IMR-90 (cell line): Measurements from ENCODE around the gene SPAG16. TPM values are rescaled to one million over a fixed set of nuclear protein-coding genes. Genes with fewer than 3 reads are reported as not detected.

Experiments used
- ATAC-seq: fragments of 200-7000 bp; cut with Tn5 transposase; 2 replicates; pipeline ENCODE4 v1.9.1; 2020; ENCODE audit warnings: low read depth, mild to moderate bottlenecking, moderate library complexity
- BruUV-seq: library from RNA; stranded (reverse); fragments of 400-500 nt; replicated peaks from 2 replicates; lab custom pipeline; 2021; lab: Mats Ljungman, UMichigan
- CTCF ChIA-PET: fragments of 300-600 bp; formaldehyde crosslinking; extraction: SDS; loops from one replicate; lab custom pipeline; 2021; ENCODE audit warnings: antibody characterized with exemption; lab: Yijun Ruan, JAX
- POLR2A ChIA-PET: fragments of 300-600 bp; sonication (Branson Sonifier 250); formaldehyde crosslinking; loops from one replicate; lab custom pipeline; 2022; ENCODE audit warnings: antibody characterized with exemption; ENCODE audit not compliant: unreplicated experiment; lab: Charles Lee
- DNase-seq: peaks from one replicate; pipeline ENCODE4 v3.0.0; 2013
- H2AFZ ChIP-seq: replicated peaks from 2 replicates; pipeline ENCODE3; 2013; ENCODE audit warnings: low read length, mild to moderate bottlenecking; ENCODE audit not compliant: poor library complexity
- H2AK5ac ChIP-seq: 2 replicates; pipeline ENCODE4 v1.6.1; 2013; ENCODE audit warnings: low read depth, low read length, inconsistent platforms
- H2AK9ac ChIP-seq: replicated peaks from 2 replicates; pipeline ENCODE3; 2013; ENCODE audit warnings: mild to moderate bottlenecking, low read depth, low read length, moderate library complexity; ENCODE audit not compliant: poor library complexity
- H2BK120ac ChIP-seq: 2 replicates; pipeline ENCODE4 v1.6.1; 2013; ENCODE audit warnings: low read depth, low read length, inconsistent platforms
- H2BK15ac ChIP-seq: 3 replicates; pipeline ENCODE4 v1.6.1; 2013; ENCODE audit warnings: low read depth, low read length, inconsistent platforms
- H2BK20ac ChIP-seq: 2 replicates; pipeline ENCODE4 v1.6.1; 2013; ENCODE audit warnings: low read depth, mild to moderate bottlenecking, inconsistent platforms, low read length, moderate library complexity
- H2BK5ac ChIP-seq: 2 replicates; pipeline ENCODE4 v1.6.1; 2013; ENCODE audit warnings: mild to moderate bottlenecking, low read depth, low read length, inconsistent platforms; ENCODE audit not compliant: poor library complexity, severe bottlenecking
- H3K14ac ChIP-seq: replicated peaks from 2 replicates; pipeline ENCODE4 v1.6.1; 2013; ENCODE audit warnings: low read depth, low read length, inconsistent platforms
- H3K18ac ChIP-seq: 2 replicates; pipeline ENCODE4 v1.6.1; 2013; ENCODE audit warnings: low read depth, low read length, control low read depth
- H3K23ac ChIP-seq: 2 replicates; pipeline ENCODE4 v1.6.1; 2013; ENCODE audit warnings: low read depth, low read length, inconsistent platforms
- H3K27ac ChIP-seq: 2 replicates; pipeline ENCODE4 v1.5.1; 2013; ENCODE audit warnings: mild to moderate bottlenecking, control low read depth, low read length; ENCODE audit not compliant: insufficient read depth
- H3K27me3 ChIP-seq: 2 replicates; pipeline ENCODE4 v1.6.1; 2013; ENCODE audit warnings: low read length; ENCODE audit not compliant: control insufficient read depth, insufficient read depth
- H3K36me3 ChIP-seq: 2 replicates; pipeline ENCODE4 v1.6.1; 2013; ENCODE audit warnings: low read length, mixed read lengths; ENCODE audit not compliant: control insufficient read depth, insufficient read depth
- H3K4ac ChIP-seq: 2 replicates; pipeline ENCODE4 v1.6.1; 2013; ENCODE audit warnings: low read depth, low read length, inconsistent platforms
- H3K4me1 ChIP-seq: 2 replicates; pipeline ENCODE4 v1.6.1; 2013; ENCODE audit warnings: low read length, mixed read lengths; ENCODE audit not compliant: control insufficient read depth, insufficient read depth
- H3K4me2 ChIP-seq: 2 replicates; pipeline ENCODE4 v1.6.1; 2013; ENCODE audit warnings: low read depth, mild to moderate bottlenecking, control low read depth, low read length, moderate library complexity
- H3K4me3 ChIP-seq: 2 replicates; pipeline ENCODE4 v1.5.1; 2013; ENCODE audit warnings: low read depth, mild to moderate bottlenecking, control low read depth, low read length, moderate library complexity; ENCODE audit not compliant: insufficient read depth
- H3K56ac ChIP-seq: 2 replicates; pipeline ENCODE4 v1.6.1; 2013; ENCODE audit warnings: low read length, inconsistent platforms; ENCODE audit not compliant: insufficient read depth; ENCODE audit errors: extremely low read depth
- H3K79me1 ChIP-seq, 2 experiments: 2 replicates each; pipeline ENCODE4 v1.6.1; 2013; ENCODE audit warnings: low read length in 2 of 2, inconsistent platforms in 1 of 2, low read depth in 1 of 2
- H3K9ac ChIP-seq: 2 replicates; pipeline ENCODE4 v1.6.1; 2013; ENCODE audit warnings: low read depth, low read length, control low read depth
- H3K9me1 ChIP-seq: 2 replicates; pipeline ENCODE4 v1.6.1; 2013; ENCODE audit warnings: low read length, inconsistent platforms; ENCODE audit not compliant: insufficient read depth
- H3K9me3 ChIP-seq: 2 replicates; pipeline ENCODE4 v1.6.1; 2013; ENCODE audit warnings: low read length; ENCODE audit not compliant: control insufficient read depth, insufficient read depth
- H4K20me1 ChIP-seq: 2 replicates; pipeline ENCODE4 v1.6.1; 2013; ENCODE audit warnings: low read length, inconsistent platforms; ENCODE audit not compliant: insufficient read depth
- H4K5ac ChIP-seq: 2 replicates; pipeline ENCODE4 v1.6.1; 2013; ENCODE audit warnings: mild to moderate bottlenecking, low read depth, low read length, control low read depth
- H4K8ac ChIP-seq, 2 experiments: 2 replicates each; pipeline ENCODE4 v1.6.1; 2013; ENCODE audit warnings: low read depth in 2 of 2, low read length in 2 of 2, control low read depth in 1 of 2, inconsistent platforms in 1 of 2
- H4K91ac ChIP-seq: 2 replicates; pipeline ENCODE4 v1.6.1; 2013; ENCODE audit warnings: low read depth, low read length, inconsistent platforms; ENCODE audit not compliant: insufficient read depth
- BHLHE40 ChIP-seq: fragments of 150-350 bp; IDR thresholded peaks from 2 replicates; pipeline ENCODE4 v1.6.1; 2016; ENCODE audit warnings: mild to moderate bottlenecking, low read depth, low read length
- CEBPB ChIP-seq: IDR thresholded peaks from 2 replicates; pipeline ENCODE4 v1.6.1; 2012; ENCODE audit warnings: low read depth, low read length, improper control_type of control experiment
- CHD1 ChIP-seq: IDR thresholded peaks from 2 replicates; pipeline ENCODE4 v1.6.1; 2012; ENCODE audit warnings: low read depth, low read length, improper control_type of control experiment
- CTCF ChIP-seq: conservative IDR thresholded peaks from 2 replicates; pipeline ENCODE4 v1.5.1; 2012; ENCODE audit warnings: mild to moderate bottlenecking, low read depth, low read length, improper control_type of control experiment
- ELK1 ChIP-seq: fragments of 150-350 bp; IDR thresholded peaks from 2 replicates; pipeline ENCODE4 v1.6.1; 2016; ENCODE audit warnings: low read depth, mild to moderate bottlenecking, low read length, moderate library complexity, borderline replicate concordance
- FOS ChIP-seq: fragments of 150-350 bp; IDR thresholded peaks from 2 replicates; pipeline ENCODE4 v1.6.1; 2016; ENCODE audit warnings: low read depth, low read length
- MAFK ChIP-seq: IDR thresholded peaks from 2 replicates; pipeline ENCODE4 v1.6.1; 2012; ENCODE audit warnings: low read depth, low read length, improper control_type of control experiment
- MAZ ChIP-seq: IDR thresholded peaks from 2 replicates; pipeline ENCODE4 v1.6.1; 2012; ENCODE audit warnings: low read depth, mild to moderate bottlenecking, low read length, improper control_type of control experiment, moderate library complexity, borderline replicate concordance
- MXI1 ChIP-seq: IDR thresholded peaks from 2 replicates; pipeline ENCODE4 v1.6.1; 2012; ENCODE audit warnings: low read depth, mild to moderate bottlenecking, low read length, moderate library complexity, borderline replicate concordance
- NFE2L2 ChIP-seq: fragments of 150-350 bp; IDR thresholded peaks from 2 replicates; pipeline ENCODE4 v1.6.1; 2016; ENCODE audit warnings: low read depth, mild to moderate bottlenecking, low read length
- POLR2A ChIP-seq: IDR thresholded peaks from 2 replicates; pipeline ENCODE4 v1.6.1; 2012; ENCODE audit warnings: mild to moderate bottlenecking, low read depth, low read length
- RAD21 ChIP-seq: IDR thresholded peaks from 2 replicates; pipeline ENCODE4 v1.6.1; 2012; ENCODE audit warnings: low read length, improper control_type of control experiment
- RCOR1 ChIP-seq: IDR thresholded peaks from 2 replicates; pipeline ENCODE4 v1.6.1; 2012; ENCODE audit warnings: mild to moderate bottlenecking, low read length, improper control_type of control experiment; ENCODE audit not compliant: insufficient replicate concordance
- RFX5 ChIP-seq: IDR thresholded peaks from 2 replicates; pipeline ENCODE4 v1.8.0; 2012; ENCODE audit warnings: low read depth, mild to moderate bottlenecking, low read length, moderate library complexity
- SMC3 ChIP-seq: fragments of 150-350 bp; IDR thresholded peaks from 2 replicates; pipeline ENCODE4 v1.6.1; 2016; ENCODE audit warnings: low read depth, mild to moderate bottlenecking, antibody characterized with exemption, low read length, moderate library complexity
- USF2 ChIP-seq: fragments of 150-350 bp; IDR thresholded peaks from 2 replicates; pipeline ENCODE4 v1.6.1; 2017; ENCODE audit warnings: mild to moderate bottlenecking, antibody characterized with exemption, low read length, low read depth
- WGBS, 2 experiments: methylation state at CpG; one replicate each; pipeline versions ENCODE4 v1.1.5 to v1.1.7; 2013; ENCODE audit warnings: missing lambda C conversion rate in 2 of 2; ENCODE audit not compliant: insufficient read length in 1 of 2; ENCODE audit errors: extremely low coverage in 2 of 2; 5-methylcytosine and 5-hydroxymethylcytosine counted together
- dilution Hi-C: fragments of 300-500 bp; cut with HindIII; formaldehyde crosslinking; loops from one replicate; pipeline ENCODE4 v1.14.3; 2018; ENCODE audit warnings: low sequenced_read_pairs; ENCODE audit not compliant: unreplicated experiment
- in situ Hi-C: fragments of 300-500 bp; cut with MboI; formaldehyde crosslinking; loops from 3 replicates; pipeline ENCODE4 v1.14.3; 2019; ENCODE audit warnings: low sequenced_read_pairs, inconsistent platforms, mixed read lengths
- intact Hi-C: fragments of 100-400 bp; cut with micrococcal nuclease; formaldehyde crosslinking; loops from 2 replicates; pipeline ENCODE4 v1.10.0; 2022
- polyA plus RNA-seq, 3 experiments: library from polyadenylated mRNA; depleted of rRNA; stranded (reverse); fragments of >200 nt; gene quantifications; 2 replicates each; pipeline ENCODE4 v1.2.3, GENCODE V29; 2012; ENCODE audit warnings: low replicate concordance in 1 of 3
- total RNA-seq: library from RNA; depleted of rRNA; stranded (reverse); fragments of >200 nt; gene quantifications from 2 replicates; pipeline ENCODE4 v1.2.3, GENCODE V29; 2012

Gene SPAG16
- total and polyA plus RNA-seq, 2 of the 4 experiments (the other 2 are of a cell fraction), result 7.3 to 13.5 TPM

- POLR2A ChIA-PET, result no interaction called here
- Histone ChIP-seq H3K9ac (no peak overlapping the region), H2BK5ac (no peak overlapping the region), H3K36me3 (no peaks in the 10 kb centered on the region), H3K9me1 (no peaks in the 10 kb centered on the region), H2AFZ (no peak overlapping the region), H4K20me1 (no peaks in the 10 kb centered on the region), H3K4ac (no peak overlapping the region), H2BK20ac (no peak overlapping the region), H3K23ac (no peak overlapping the region), H3K56ac (no peak overlapping the region), H4K91ac (no peak overlapping the region), H3K9me3 (no peaks in the 10 kb centered on the region), H2BK120ac (no peak overlapping the region), H3K4me1 (no peaks in the 10 kb centered on the region), H2AK9ac (no peak overlapping the region), H4K5ac (no peak overlapping the region), H3K14ac (no peak overlapping the region), H3K27me3 (no peaks in the 10 kb centered on the region), H3K4me2 (no peak overlapping the region), H2AK5ac (no peak overlapping the region), H3K27ac (no peak overlapping the region), H4K8ac (no peak overlapping the region), H3K79me1 (no peaks in the 10 kb centered on the region), H3K4me3 (no peak overlapping the region), H2BK15ac (no peak overlapping the region), H3K18ac (no peak overlapping the region)
- CTCF ChIA-PET, result interaction anchor here (1.3 kb wide), 1 partner anchor 30 kb away, joined by 3 read pairs; no protein-coding TSS in a partner anchor
- BruUV-seq, result no TSS peak
- intact Hi-C loops (no loop called here), dilution Hi-C loops (no loop called here), in situ Hi-C loops (no loop called here)
- ATAC-seq (no peak), DNase-seq (no peak)
- TF ChIP-seq CEBPB, result no peak
- no peak for TF ChIP-seq RFX5
- TF ChIP-seq USF2, result no peak
- TF ChIP-seq MAZ, result no peak
- TF ChIP-seq CHD1, result no peak
- TF ChIP-seq BHLHE40, result no peak
- TF ChIP-seq ELK1, result no peak
- no peak for TF ChIP-seq SMC3
- no peak for TF ChIP-seq RCOR1
- no peak for TF ChIP-seq RAD21
- no peak for TF ChIP-seq MXI1
- no peak for TF ChIP-seq POLR2A
- TF ChIP-seq MAFK, result no peak
- no peak for TF ChIP-seq FOS
- TF ChIP-seq NFE2L2, result no peak
- TF ChIP-seq CTCF, result no peak
- no CpG with 5 or more reads among the region's 3 CpGs for WGBS, 2 experiments
These were observed 704.9 kb downstream of the SPAG16 start for GRCh38 chr2:213989207-213989606.
